ENCODE data around the gene TPCN2.

Gene TPCN2

GRCh38 chr11:69054397-69055211 is 5.9 kb downstream of the TPCN2 start:
- Mint-ChIP-seq H3K27me3 (ENCODE audit: low read depth) (no peaks in the 10 kb centered on the region), H3K36me3 (ENCODE audit: low read depth) (peaks cover 4% of the 10 kb centered on the region), H3K27ac (no peak overlapping the region), H3K4me1 (ENCODE audit: low read depth) (peaks cover 8% of the 10 kb centered on the region), H3K4me3 (no peak overlapping the region), H3K9me3 (no peaks in the 10 kb centered on the region)
- DNase-seq (ENCODE audit: low spot score), result no peak

GRCh38 chr11:69055212-69055586 is 6.5 kb downstream of the TPCN2 start:
- H3K36me3 Mint-ChIP-seq (ENCODE audit: low read depth), result peaks cover 4% of the 10 kb centered on the region
- H3K9me3 Mint-ChIP-seq, result no peaks in the 10 kb centered on the region
- H3K4me3 Mint-ChIP-seq, result no peak overlapping the region
- H3K27me3 Mint-ChIP-seq (ENCODE audit: low read depth), result no peaks in the 10 kb centered on the region
- DNase-seq (ENCODE audit: low spot score), result no peak
- no peak overlapping the region for H3K27ac Mint-ChIP-seq
- peaks cover 4% of the 10 kb centered on the region for H3K4me1 Mint-ChIP-seq (ENCODE audit: low read depth)

- peaks cover 4% of the 10 kb centered on the region for H3K4me1 Mint-ChIP-seq (ENCODE audit: low read depth)
- H3K27me3 Mint-ChIP-seq (ENCODE audit: low read depth), result no peaks in the 10 kb centered on the region
- no peak overlapping the region for H3K27ac Mint-ChIP-seq
- H3K9me3 Mint-ChIP-seq, result no peaks in the 10 kb centered on the region
- no peak overlapping the region for H3K4me3 Mint-ChIP-seq
- DNase-seq (ENCODE audit: low spot score), result no peak
- peaks cover 4% of the 10 kb centered on the region for H3K36me3 Mint-ChIP-seq (ENCODE audit: low read depth)
Observed at GRCh38 chr11:69055598-69056516, 7.1 kb downstream of the TPCN2 start.

DNA sequence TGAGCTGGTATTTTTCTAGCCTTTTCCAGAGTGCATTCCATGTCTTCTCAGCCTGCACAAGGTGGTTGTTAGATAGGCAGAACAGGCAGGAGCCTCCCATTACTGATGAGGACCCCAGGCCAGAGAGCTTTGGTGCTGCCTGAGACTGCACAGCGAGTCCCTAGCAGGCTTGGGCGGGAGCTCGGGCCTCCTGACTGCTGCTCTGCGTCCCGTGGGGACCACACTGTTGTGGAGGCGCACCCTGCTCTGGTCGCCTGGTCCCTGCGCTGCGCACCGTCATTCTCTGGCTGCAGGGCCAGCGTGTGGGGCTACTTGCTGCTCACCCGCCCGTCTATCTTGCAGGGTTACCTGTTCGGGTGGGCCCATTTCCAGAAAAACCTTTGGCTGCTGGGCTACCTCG is 8.5 kb downstream of the TPCN2 start:
- peaks cover 2% of the 10 kb centered on the region for H3K4me1 Mint-ChIP-seq (ENCODE audit: low read depth)
- DNase-seq (ENCODE audit: low spot score), result no peak
- H3K36me3 Mint-ChIP-seq (ENCODE audit: low read depth), result peaks cover 4% of the 10 kb centered on the region
- no peak overlapping the region for H3K27ac Mint-ChIP-seq
- H3K9me3 Mint-ChIP-seq, result no peaks in the 10 kb centered on the region
- no peaks in the 10 kb centered on the region for H3K27me3 Mint-ChIP-seq (ENCODE audit: low read depth)
- H3K4me3 Mint-ChIP-seq, result no peak overlapping the region

DNA sequence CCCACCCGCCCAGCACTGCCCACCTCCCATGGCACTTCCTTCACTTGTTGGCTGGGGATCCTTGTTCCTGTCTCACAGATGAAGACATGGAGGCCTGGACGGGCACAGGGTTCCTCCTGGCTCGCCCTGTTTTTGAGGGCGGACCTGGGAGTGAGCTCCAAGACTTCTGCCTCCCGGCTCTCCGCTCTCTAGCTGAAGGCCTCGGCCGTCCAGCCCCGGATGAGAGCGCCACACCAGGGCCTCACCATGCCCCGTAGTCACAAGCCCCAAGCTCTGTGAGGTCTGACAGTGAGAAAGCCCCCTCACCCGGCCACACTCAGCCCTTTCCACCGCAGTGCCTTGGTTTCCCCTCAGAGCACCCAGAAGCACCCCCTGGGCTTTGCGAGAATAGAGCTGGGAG is 9.1 kb downstream of the TPCN2 start:
- no peak for DNase-seq (ENCODE audit: low spot score)
- Mint-ChIP-seq H3K36me3 (ENCODE audit: low read depth) (peaks cover 4% of the 10 kb centered on the region), H3K27me3 (ENCODE audit: low read depth) (no peaks in the 10 kb centered on the region), H3K4me3 (no peak overlapping the region), H3K4me1 (ENCODE audit: low read depth) (no peaks in the 10 kb centered on the region), H3K27ac (no peak overlapping the region), H3K9me3 (no peaks in the 10 kb centered on the region)

GRCh38 chr11:69058511-69059270 is 10.0 kb downstream of the TPCN2 start:
- Mint-ChIP-seq H3K4me1 (ENCODE audit: low read depth) (no peaks in the 10 kb centered on the region), H3K4me3 (no peak overlapping the region), H3K36me3 (ENCODE audit: low read depth) (peaks cover 4% of the 10 kb centered on the region), H3K27ac (no peak overlapping the region), H3K9me3 (no peaks in the 10 kb centered on the region), H3K27me3 (ENCODE audit: low read depth) (no peaks in the 10 kb centered on the region)
- no peak for DNase-seq (ENCODE audit: low spot score)

- Mint-ChIP-seq H3K4me3 (no peak overlapping the region), H3K9me3 (no peaks in the 10 kb centered on the region), H3K27me3 (ENCODE audit: low read depth) (no peaks in the 10 kb centered on the region), H3K27ac (no peak overlapping the region), H3K36me3 (ENCODE audit: low read depth) (peaks cover 4% of the 10 kb centered on the region), H3K4me1 (ENCODE audit: low read depth) (no peaks in the 10 kb centered on the region)
- no peak for DNase-seq (ENCODE audit: low spot score)
Observed at GRCh38 chr11:69059429-69059828, 10.7 kb downstream of the TPCN2 start.

DNA sequence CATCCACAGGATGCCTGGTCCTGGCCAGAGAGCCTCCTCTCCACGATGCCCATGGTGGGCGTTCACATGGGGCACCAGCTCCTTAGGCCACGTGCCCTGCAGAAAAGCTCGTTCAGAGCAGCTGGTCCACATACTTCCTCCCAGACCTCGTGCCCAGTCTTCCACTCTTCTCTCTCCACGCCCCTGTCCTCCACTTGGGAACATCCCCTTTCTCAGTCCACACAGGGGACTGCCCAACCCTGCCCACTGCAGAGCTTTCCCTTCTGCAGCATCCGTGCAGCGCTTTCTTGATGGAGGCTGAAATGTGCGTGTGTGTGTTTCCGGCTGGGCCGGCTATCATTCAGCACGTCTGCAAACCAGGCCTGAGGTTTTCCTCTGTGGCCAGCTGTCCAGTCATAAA is 11.3 kb downstream of the TPCN2 start:
- Mint-ChIP-seq H3K4me3 (no peak overlapping the region), H3K36me3 (ENCODE audit: low read depth) (peaks cover 4% of the 10 kb centered on the region)

DNA sequence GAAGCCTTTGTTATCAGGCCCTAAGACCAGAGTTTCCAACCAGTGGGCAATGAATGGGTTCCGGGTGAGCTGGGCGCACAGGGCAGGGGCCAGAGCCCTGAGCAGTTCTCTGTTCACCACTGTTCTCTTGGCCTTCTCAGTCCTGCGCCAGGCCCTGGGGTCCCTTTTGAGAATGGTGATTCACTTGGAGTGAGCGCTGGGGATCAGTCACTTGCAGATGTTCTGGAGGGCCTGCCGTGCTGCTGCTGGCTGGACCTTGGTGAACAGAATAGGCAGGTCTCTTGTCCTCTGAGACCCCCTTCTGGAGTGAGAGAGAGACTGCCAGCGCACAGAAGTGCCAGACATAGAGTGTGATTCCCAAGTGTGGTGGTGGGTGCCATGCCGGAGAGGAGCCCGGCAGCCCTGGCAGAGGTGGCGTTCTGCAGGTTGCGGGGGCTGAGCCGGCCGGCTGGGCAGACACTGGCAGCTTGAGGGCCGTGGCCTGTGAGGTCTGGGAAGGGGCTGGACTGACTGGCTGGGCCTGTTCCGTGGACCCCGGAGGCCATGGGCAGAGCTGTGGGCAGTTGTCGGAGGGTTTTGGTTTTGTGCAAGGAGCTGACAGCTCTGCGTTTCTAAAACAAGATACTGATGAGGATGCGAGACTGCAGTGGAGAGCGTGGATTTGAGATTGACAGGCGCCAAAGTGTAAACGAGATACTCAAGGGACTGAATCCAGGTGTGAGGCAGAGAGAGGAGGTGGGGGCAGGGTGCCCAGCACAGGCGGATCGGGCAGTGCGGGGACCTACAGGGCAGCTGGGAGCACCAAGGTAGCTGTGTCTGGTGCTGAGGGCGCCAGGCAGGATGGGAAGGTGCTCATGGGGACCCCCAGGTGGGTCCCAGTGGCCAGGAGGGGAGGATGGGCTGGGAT is 12.3 kb downstream of the TPCN2 start:
- Mint-ChIP-seq H3K9me3 (no peaks in the 10 kb centered on the region), H3K4me3 (no peak overlapping the region), H3K27me3 (ENCODE audit: low read depth) (no peaks in the 10 kb centered on the region), H3K36me3 (ENCODE audit: low read depth) (peaks cover 2% of the 10 kb centered on the region), H3K27ac (no peak overlapping the region), H3K4me1 (ENCODE audit: low read depth) (no peaks in the 10 kb centered on the region)
- DNase-seq (ENCODE audit: low spot score), result no peak

More for the DNA sequence above, 11.3 kb downstream of the TPCN2 start:
- Mint-ChIP-seq H3K27me3 (ENCODE audit: low read depth) (no peaks in the 10 kb centered on the region), H3K27ac (no peak overlapping the region), H3K4me1 (ENCODE audit: low read depth) (no peaks in the 10 kb centered on the region), H3K9me3 (no peaks in the 10 kb centered on the region)
- no peak for DNase-seq (ENCODE audit: low spot score)

GRCh38 chr11:69061713-69062053 is 13.0 kb downstream of the TPCN2 start:
- Mint-ChIP-seq H3K27ac (no peak overlapping the region), H3K27me3 (ENCODE audit: low read depth) (no peaks in the 10 kb centered on the region), H3K4me3 (no peak overlapping the region), H3K36me3 (ENCODE audit: low read depth) (peaks cover 2% of the 10 kb centered on the region), H3K9me3 (no peaks in the 10 kb centered on the region), H3K4me1 (ENCODE audit: low read depth) (no peaks in the 10 kb centered on the region)
- DNase-seq (ENCODE audit: low spot score), result no peak

- DNase-seq (ENCODE audit: low spot score), result no peak
- H3K36me3 Mint-ChIP-seq (ENCODE audit: low read depth), result peaks cover 2% of the 10 kb centered on the region
- no peak overlapping the region for H3K4me3 Mint-ChIP-seq
- H3K9me3 Mint-ChIP-seq, result no peaks in the 10 kb centered on the region
- H3K27ac Mint-ChIP-seq, result no peak overlapping the region
- H3K4me1 Mint-ChIP-seq (ENCODE audit: low read depth), result no peaks in the 10 kb centered on the region
- no peaks in the 10 kb centered on the region for H3K27me3 Mint-ChIP-seq (ENCODE audit: low read depth)
Observed at GRCh38 chr11:69062169-69062855, 13.6 kb downstream of the TPCN2 start.

DNA sequence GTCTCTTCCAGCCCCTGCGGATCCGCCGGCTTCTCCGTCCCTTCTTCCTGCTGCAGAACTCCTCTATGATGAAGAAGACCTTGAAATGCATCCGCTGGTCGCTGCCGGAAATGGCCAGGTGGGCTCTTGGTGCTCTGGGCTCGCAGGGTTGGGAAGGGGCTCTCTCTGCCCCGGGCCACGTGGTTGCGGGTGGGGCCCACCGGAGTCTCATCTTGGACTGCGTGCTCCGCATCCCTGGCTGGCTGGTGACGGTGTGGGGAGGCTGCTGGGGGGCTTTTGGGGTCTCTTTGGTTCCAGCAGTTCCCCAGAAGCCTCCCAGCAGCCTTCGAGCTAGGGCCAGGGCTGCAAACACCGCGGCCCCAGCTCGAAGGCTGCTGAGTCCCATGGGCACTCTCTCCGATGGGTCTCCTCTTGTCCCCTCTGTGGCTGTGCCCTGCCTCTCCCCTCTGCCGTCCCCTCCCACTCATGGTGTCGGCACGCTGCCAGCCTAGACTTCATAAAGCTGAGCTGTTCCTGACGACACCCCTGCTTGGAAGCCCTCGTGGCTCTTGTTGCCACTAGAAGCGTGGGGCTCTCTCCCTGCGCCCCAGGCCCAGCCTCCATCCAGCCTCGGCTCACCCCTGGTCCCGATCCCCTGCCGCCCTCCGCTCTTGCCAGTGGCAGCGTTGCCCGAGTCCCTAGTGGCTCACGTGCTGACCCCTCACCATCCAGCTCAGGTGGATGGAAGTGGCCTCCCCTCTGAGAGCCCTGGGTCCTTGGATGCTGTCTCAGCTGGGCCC is 14.3 kb downstream of the TPCN2 start:
- Mint-ChIP-seq H3K4me1 (ENCODE audit: low read depth) (no peaks in the 10 kb centered on the region), H3K27ac (no peak overlapping the region), H3K9me3 (no peaks in the 10 kb centered on the region), H3K36me3 (ENCODE audit: low read depth) (no peaks in the 10 kb centered on the region), H3K4me3 (no peak overlapping the region), H3K27me3 (ENCODE audit: low read depth) (no peaks in the 10 kb centered on the region)
- no peak for DNase-seq (ENCODE audit: low spot score)

Measured in T-helper 2 cell treated with Interferon-gamma antibody and Interleukin-4, amounts not matched to agents 5 μg/mL and 100 μg/mL, for 36 hours (primary cell).